HepG2 (cell line): ENCODE results near the gene ATP6V0D1. TPM values are rescaled to one million over a fixed set of nuclear protein-coding genes. Genes with fewer than 3 reads are reported as not detected.
A peak's percentile ranks its signal among the peaks of the same experiment; 100 is the strongest.

ENCODE experiments used
- ARNTL ChIP-seq: sonication (generic); formaldehyde crosslinking; IDR thresholded peaks from 2 replicates; pipeline ENCODE4 v1.4.0; 2020; ENCODE audit warnings: mild to moderate bottlenecking, missing genetic modification reagents
- CCAR2 ChIP-seq: fragments of 200-400 bp; formaldehyde crosslinking; optimal IDR thresholded peaks from 2 replicates; pipeline ENCODE3; 2018; ENCODE audit warnings: low read depth, mild to moderate bottlenecking, low read length, moderate library complexity
- CENPX ChIP-seq: sonication (generic); formaldehyde crosslinking; IDR thresholded peaks from 2 replicates; pipeline ENCODE4 v1.9.0; 2021; ENCODE audit warnings: mild to moderate bottlenecking, missing genetic modification reagents, moderate library complexity
- HMGXB4 ChIP-seq, 2 experiments: sonication (generic) in 1 of 2; formaldehyde crosslinking in 1 of 2; IDR thresholded peaks; 2 replicates each; pipeline versions ENCODE4 v1.4.0 to v1.6.1; 2018 to 2020; ENCODE audit warnings: missing genetic modification reagents in 2 of 2, borderline replicate concordance in 1 of 2, low read depth in 1 of 2, mild to moderate bottlenecking in 1 of 2, missing biosample characterization in 1 of 2
- IKZF1 ChIP-seq: fragments of 450-650 bp; IDR thresholded peaks from 2 replicates; pipeline ENCODE4 v1.7.1; 2016
- KLF13 ChIP-seq: sonication (generic); formaldehyde crosslinking; IDR thresholded peaks from 2 replicates; pipeline ENCODE4 v1.4.0; 2020; ENCODE audit warnings: mild to moderate bottlenecking, missing genetic modification reagents
- MAFF ChIP-seq: IDR thresholded peaks from 2 replicates; pipeline ENCODE4 v1.6.1; 2011; ENCODE audit warnings: low read depth, low read length, improper control_type of control experiment
- MEIS2 ChIP-seq: sonication (generic); formaldehyde crosslinking; IDR thresholded peaks from 2 replicates; pipeline ENCODE4 v1.9.0; 2021; ENCODE audit warnings: mild to moderate bottlenecking, missing genetic modification reagents
- NCOA2 ChIP-seq: sonication (generic); formaldehyde crosslinking; IDR thresholded peaks from 2 replicates; pipeline ENCODE4 v1.8.0; 2022; ENCODE audit warnings: inconsistent platforms
- RBAK ChIP-seq: sonication (generic); formaldehyde crosslinking; IDR thresholded peaks from 2 replicates; pipeline ENCODE4 v1.5.1; 2020; ENCODE audit warnings: mild to moderate bottlenecking, missing genetic modification reagents
- REL ChIP-seq: sonication (generic); formaldehyde crosslinking; conservative IDR thresholded peaks from 2 replicates; pipeline ENCODE4 v1.8.0; 2022; ENCODE audit warnings: mild to moderate bottlenecking, missing genetic modification reagents, moderate library complexity
- RFX3 ChIP-seq: IDR thresholded peaks from 2 replicates; pipeline ENCODE4 v1.6.1; 2016; ENCODE audit warnings: missing biosample characterization, missing genetic modification reagents
- SIX1 ChIP-seq: sonication (generic); formaldehyde crosslinking; IDR thresholded peaks from 2 replicates; pipeline ENCODE4 v1.4.0; 2020; ENCODE audit warnings: missing genetic modification reagents, borderline replicate concordance
- SKI ChIP-seq: fragments of 450-650 bp; IDR thresholded peaks from one replicate; pipeline ENCODE4 v1.6.1; 2018; ENCODE audit warnings: mild to moderate bottlenecking; ENCODE audit not compliant: partially characterized antibody
- SOX13 ChIP-seq, 3 experiments: fragments of 450-650 bp in 1 of 3; sonication (generic) in 1 of 3; formaldehyde crosslinking in 1 of 3; IDR thresholded peaks in 2 of 3; conservative IDR thresholded peaks in 1 of 3; 2 replicates each; pipeline versions ENCODE4 v1.5.0 to v1.6.1; 2016 to 2020; ENCODE audit warnings: antibody characterized with exemption in 1 of 3, mild to moderate bottlenecking in 1 of 3, missing compliant biosample characterization in 1 of 3, missing genetic modification reagents in 1 of 3, moderate library complexity in 1 of 3
- SRY ChIP-seq: sonication (generic); formaldehyde crosslinking; IDR thresholded peaks from 2 replicates; pipeline ENCODE4 v1.8.0; 2022; ENCODE audit warnings: mild to moderate bottlenecking, missing genetic modification reagents
- YY1 ChIP-seq: IDR thresholded peaks from 2 replicates; pipeline ENCODE4 v1.6.1; 2011; ENCODE audit warnings: low read length, low read depth, moderate library complexity, mild to moderate bottlenecking; ENCODE audit not compliant: insufficient read depth, insufficient replicate concordance
- ZBTB42 ChIP-seq: sonication (generic); formaldehyde crosslinking; IDR thresholded peaks from 2 replicates; pipeline ENCODE4 v1.5.0; 2020; ENCODE audit warnings: mild to moderate bottlenecking, missing genetic modification reagents
- ZNF432 ChIP-seq: sonication (generic); formaldehyde crosslinking; IDR thresholded peaks from 2 replicates; pipeline ENCODE4 v1.5.0; 2020; ENCODE audit warnings: missing genetic modification reagents, mild to moderate bottlenecking, borderline replicate concordance
- ZNF510 ChIP-seq: sonication (generic); formaldehyde crosslinking; IDR thresholded peaks from 2 replicates; pipeline ENCODE4 v1.4.0; 2020; ENCODE audit warnings: low read depth, mild to moderate bottlenecking, missing genetic modification reagents
- polyA plus RNA-seq, 8 experiments: library from polyadenylated mRNA; depleted of rRNA in 3 of 8; stranded (reverse) in 7 of 8; unstranded in 1 of 8; fragments of >200 nt; fragmentation: Illumina TruSeq in 4 of 8; extraction: Trizol in 4 of 8; gene quantifications; 2 replicates each; pipeline versions ENCODE4 v1.2.1 to v1.2.3, GENCODE V29; 2011 to 2016; ENCODE audit warnings: low read depth in 4 of 8, missing spikeins in 1 of 8, mixed read lengths in 1 of 8; ENCODE audit not compliant: insufficient read depth in 1 of 8
- total RNA-seq, 5 experiments: library from RNA; depleted of rRNA; stranded (reverse); fragments of >200 nt; fragmentation: Illumina TruSeq; extraction: Trizol; gene quantifications; 2 replicates each; pipeline ENCODE4 v1.2.3, GENCODE V29; 2016; ENCODE audit warnings: low read depth in 1 of 5
- TF ChIP-seq, protein P1 (sequence below): sonication (generic); formaldehyde crosslinking; IDR thresholded peaks from 2 replicates; pipeline ENCODE4 v1.5.0; 2020; ENCODE audit warnings: mild to moderate bottlenecking, missing genetic modification reagents
- TF ChIP-seq, protein P2 (sequence below): IDR thresholded peaks from 2 replicates; pipeline ENCODE4 v1.6.1; 2016; ENCODE audit warnings: low read depth, control low read depth
- TF ChIP-seq, protein P3 (sequence below): conservative IDR thresholded peaks from 2 replicates; pipeline ENCODE4 v1.6.1; 2018; ENCODE audit warnings: missing genetic modification reagents

Gene ATP6V0D1
- total and polyA plus RNA-seq, 2 of the 13 experiments (the other 11 are each of a cell fraction or from before 2014, with no cell fraction given): 51.1 to 61.3 TPM

GRCh38 chr16:67521095-67521804 is 40.3 kb upstream of the ATP6V0D1 start (continued):
- TF ChIP-seq NCOA2 (CRISPR knock-in tag): no peak
- TF ChIP-seq ZNF510 (CRISPR knock-in tag): no peak
- no peak; the same call in 1 of the 2 replicates for TF ChIP-seq MEIS2 (CRISPR knock-in tag)
- no peak for TF ChIP-seq REL
- TF ChIP-seq, protein P1, sequence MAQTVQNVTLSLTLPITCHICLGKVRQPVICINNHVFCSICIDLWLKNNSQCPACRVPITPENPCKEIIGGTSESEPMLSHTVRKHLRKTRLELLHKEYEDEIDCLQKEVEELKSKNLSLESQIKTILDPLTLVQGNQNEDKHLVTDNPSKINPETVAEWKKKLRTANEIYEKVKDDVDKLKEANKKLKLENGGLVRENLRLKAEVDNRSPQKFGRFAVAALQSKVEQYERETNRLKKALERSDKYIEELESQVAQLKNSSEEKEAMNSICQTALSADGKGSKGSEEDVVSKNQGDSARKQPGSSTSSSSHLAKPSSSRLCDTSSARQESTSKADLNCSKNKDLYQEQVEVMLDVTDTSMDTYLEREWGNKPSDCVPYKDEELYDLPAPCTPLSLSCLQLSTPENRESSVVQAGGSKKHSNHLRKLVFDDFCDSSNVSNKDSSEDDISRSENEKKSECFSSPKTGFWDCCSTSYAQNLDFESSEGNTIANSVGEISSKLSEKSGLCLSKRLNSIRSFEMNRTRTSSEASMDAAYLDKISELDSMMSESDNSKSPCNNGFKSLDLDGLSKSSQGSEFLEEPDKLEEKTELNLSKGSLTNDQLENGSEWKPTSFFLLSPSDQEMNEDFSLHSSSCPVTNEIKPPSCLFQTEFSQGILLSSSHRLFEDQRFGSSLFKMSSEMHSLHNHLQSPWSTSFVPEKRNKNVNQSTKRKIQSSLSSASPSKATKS (CRISPR knock-in tag): no peak
- no peak; the same call in 1 of the 2 replicates for TF ChIP-seq ZBTB42 (CRISPR knock-in tag)
- TF ChIP-seq SKI: no peak
- peak; percentile 77; the same call in 1 of the 2 replicates for TF ChIP-seq SRY (CRISPR knock-in tag)
- TF ChIP-seq RFX3 (CRISPR knock-in tag): no peak
- peak; percentile 98 to 99 for TF ChIP-seq HMGXB4 (CRISPR knock-in tag; IDR thresholded peaks at IDR 0.05; ENCODE audit: borderline replicate concordance in 1 of 2, low read depth in 1 of 2)
- TF ChIP-seq, protein P2, sequence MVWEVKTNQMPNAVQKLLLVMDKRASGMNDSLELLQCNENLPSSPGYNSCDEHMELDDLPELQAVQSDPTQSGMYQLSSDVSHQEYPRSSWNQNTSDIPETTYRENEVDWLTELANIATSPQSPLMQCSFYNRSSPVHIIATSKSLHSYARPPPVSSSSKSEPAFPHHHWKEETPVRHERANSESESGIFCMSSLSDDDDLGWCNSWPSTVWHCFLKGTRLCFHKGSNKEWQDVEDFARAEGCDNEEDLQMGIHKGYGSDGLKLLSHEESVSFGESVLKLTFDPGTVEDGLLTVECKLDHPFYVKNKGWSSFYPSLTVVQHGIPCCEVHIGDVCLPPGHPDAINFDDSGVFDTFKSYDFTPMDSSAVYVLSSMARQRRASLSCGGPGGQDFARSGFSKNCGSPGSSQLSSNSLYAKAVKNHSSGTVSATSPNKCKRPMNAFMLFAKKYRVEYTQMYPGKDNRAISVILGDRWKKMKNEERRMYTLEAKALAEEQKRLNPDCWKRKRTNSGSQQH: no peak
- 0 out of 2 replicates have a peak, but pooled peaks have one; percentile 49 for TF ChIP-seq RBAK (CRISPR knock-in tag)
- TF ChIP-seq ARNTL: no peak
- TF ChIP-seq IKZF1: no peak
- no peak for TF ChIP-seq CCAR2
- TF ChIP-seq ZNF432 (CRISPR knock-in tag): no peak
- TF ChIP-seq SIX1 (CRISPR knock-in tag): peak; percentile 28; the same call in 1 of the 2 replicates
- no peak for TF ChIP-seq SOX13 (IDR thresholded peaks at IDR 0.05)
- TF ChIP-seq SOX13 (CRISPR knock-in tag; conservative IDR thresholded peaks at IDR 0.05 in 1 of 2, IDR thresholded peaks at IDR 0.05 in 1 of 2): peak in 1 of 2 experiments; percentile 12; a peak in 1 of 4 replicates
- TF ChIP-seq KLF13: no peak
- peak; percentile 60 for TF ChIP-seq YY1
- peak; percentile 55; the same call in 1 of the 2 replicates for TF ChIP-seq MAFF
- TF ChIP-seq, protein P3, sequence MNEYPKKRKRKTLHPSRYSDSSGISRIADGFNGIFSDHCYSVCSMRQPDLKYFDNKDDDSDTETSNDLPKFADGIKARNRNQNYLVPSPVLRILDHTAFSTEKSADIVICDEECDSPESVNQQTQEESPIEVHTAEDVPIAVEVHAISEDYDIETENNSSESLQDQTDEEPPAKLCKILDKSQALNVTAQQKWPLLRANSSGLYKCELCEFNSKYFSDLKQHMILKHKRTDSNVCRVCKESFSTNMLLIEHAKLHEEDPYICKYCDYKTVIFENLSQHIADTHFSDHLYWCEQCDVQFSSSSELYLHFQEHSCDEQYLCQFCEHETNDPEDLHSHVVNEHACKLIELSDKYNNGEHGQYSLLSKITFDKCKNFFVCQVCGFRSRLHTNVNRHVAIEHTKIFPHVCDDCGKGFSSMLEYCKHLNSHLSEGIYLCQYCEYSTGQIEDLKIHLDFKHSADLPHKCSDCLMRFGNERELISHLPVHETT (CRISPR knock-in tag): 0 out of 2 replicates have a peak, but pooled peaks have one; percentile 37
- no peak for TF ChIP-seq CENPX
